Measurements from ENCODE around the gene TRAPPC2L. TPM values are rescaled to one million over a fixed set of nuclear protein-coding genes. Genes with fewer than 3 reads are reported as not detected.

The TRAPPC2L gene, protein sequence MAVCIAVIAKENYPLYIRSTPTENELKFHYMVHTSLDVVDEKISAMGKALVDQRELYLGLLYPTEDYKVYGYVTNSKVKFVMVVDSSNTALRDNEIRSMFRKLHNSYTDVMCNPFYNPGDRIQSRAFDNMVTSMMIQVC
- 95.2 to 120 TPM (median 106 TPM) in 5 replicates for total RNA-seq (2022; extraction: Qiagen RNA extraction; ENCODE audit: low read depth)

DNA sequence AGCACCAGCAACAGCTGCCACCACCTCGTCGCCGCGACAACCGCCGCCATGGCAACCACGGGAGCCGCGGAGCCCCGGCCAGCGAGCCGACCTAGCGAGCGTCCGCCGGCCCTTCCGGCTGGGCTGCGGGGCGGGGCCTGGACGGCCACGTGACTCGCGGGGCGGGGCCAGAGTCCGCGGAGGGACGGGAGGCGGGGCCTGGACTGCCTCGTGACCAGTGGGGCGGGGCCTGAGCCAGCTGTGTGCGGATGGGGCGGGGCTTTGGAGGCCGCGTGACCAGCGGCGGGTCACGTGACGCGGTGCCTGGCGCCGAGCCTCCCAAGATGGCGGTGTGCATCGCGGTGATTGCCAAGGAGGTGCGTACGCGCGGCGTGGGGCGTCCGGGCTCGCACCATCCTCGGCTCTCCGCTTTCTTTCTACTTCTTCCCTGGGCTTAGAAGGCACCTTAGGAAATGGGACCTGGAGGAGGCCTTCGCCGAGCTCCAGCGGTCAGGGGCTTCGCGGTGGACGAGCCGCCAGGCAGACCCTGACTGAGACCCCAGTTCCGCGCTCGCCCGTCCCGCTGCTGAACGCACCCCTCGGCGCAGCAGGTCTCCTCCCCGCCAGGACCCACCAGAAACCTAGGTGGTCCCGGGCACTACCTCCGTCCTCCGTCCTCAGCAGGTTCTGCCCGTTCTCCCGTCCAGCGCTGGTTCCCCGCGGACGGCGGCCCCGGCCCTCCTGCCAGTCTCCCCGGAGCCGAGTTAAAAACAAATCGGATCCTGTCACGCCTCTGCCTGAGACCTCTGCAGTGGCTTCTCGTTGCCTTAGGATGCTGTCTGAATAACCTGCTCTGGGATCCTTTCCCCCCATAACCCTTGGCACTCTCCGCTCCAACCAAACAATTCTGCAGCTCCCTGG is at the start of gene TRAPPC2L, which contains the start of gene GALNS:
TSS of gene TRAPPC2L (plus strand) at position 300 of the 900 bp plus-strand sequence. CDS start at position 324, 24 bp downstream.
TSS of gene GALNS (minus strand) at position 120 of the 900 bp plus-strand sequence. CDS start at position 50, 70 bp downstream.

DNA sequence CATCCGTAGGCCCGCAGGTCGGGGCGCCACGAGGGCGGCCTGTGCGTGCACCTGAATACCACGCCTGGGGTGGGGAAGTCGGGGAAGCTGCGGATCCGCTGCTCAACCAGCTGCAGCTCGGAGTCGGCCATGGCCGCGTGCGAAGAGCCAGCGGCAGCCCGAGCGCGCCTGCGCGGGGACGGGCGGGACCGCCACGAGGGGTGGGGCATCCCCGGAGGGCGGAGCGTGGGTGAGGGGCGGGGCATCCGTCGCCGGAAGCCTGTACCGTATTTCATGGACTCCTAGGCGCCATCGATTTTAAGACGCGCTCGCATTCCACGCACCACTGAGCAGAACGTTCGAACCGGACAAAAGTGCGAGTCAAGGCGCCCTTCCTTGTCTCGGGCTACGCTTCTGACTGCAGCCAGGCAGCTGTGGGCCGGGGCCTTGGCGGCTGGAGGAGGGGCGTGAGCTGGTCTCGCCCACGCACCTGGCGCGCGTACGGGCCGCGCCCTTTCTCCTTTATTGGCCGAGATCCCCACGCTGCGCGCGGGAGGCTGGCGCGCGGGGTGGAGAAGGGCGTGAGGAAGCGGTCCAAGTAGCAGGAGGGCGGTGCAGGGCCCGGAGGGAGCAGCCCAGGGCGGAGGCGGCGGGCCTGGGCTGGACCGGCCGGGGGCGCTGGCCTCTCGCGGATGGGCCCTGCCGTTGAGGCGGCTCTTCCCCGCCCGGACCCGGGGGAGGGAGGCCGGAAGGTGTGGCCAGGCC is 45.0 kb upstream of the TRAPPC2L start, which contains the start of gene APRT:
TSS of gene APRT (minus strand) at position 160 of the 744 bp plus-strand sequence. CDS start at position 131, 29 bp downstream.

DNA sequence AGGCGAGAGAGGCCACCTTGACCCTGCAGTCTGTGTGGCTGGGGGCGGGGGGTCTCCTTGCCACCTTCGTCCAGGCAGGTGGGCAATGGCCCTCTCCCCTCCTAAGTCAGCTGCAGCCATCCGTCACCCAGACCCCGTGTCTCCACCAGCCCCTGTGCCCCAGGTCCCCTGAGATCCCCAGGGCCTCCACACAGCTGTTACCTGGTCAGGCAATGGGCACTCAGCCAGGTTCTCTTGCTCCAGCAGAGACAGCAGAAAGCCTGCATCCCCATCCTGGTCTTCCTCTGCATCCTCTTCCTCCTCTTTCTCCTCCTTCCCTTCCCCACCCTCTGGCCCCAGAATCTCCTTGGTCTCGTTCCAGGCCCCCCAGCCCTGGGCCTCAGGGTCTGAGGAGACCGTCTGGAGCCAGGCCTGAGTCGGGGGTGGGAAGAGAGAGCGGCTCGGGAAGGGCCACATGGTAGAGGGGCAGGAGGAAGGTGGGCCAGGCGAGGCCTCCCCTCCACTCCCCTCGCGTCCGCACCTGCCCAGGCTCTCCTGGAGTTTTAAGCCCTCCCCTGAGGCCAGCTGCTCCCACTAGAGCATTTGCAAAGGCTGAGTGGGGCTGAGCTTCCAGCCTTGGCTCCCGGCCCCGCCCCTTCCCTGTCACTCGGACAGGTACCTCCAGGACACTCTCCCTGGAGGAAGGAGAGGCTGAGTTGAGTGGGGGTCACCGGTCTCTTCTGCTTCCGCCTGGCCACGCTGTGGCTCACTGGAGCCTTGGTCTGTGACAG is 9.4 kb downstream of the TRAPPC2L start, which contains the start of gene PABPN1L:
TSS of gene PABPN1L (minus strand) at position 510 of the 770 bp plus-strand sequence. CDS start at position 456, 54 bp downstream.

Other genes starting within 250 kb of the TRAPPC2L start
- not detected in 5 replicates for gene IL17C, start 218.6 kb upstream of the TRAPPC2L start, total RNA-seq (2022; extraction: Qiagen RNA extraction; ENCODE audit: low read depth)
- gene CYBA, start 206.1 kb upstream of the TRAPPC2L start, total RNA-seq (2022; extraction: Qiagen RNA extraction; ENCODE audit: low read depth), result 238 to 286 TPM (median 248 TPM) in 5 replicates
- 18.7 to 24.5 TPM (median 21.0 TPM) in 5 replicates for gene MVD, start 194.0 kb upstream of the TRAPPC2L start, total RNA-seq (2022; extraction: Qiagen RNA extraction; ENCODE audit: low read depth)
- 0.11 to 0.26 TPM (median 0.15 TPM) in 5 replicates for gene SNAI3, start 170.6 kb upstream of the TRAPPC2L start, total RNA-seq (2022; extraction: Qiagen RNA extraction; ENCODE audit: low read depth)
- gene RNF166, start 150.7 kb upstream of the TRAPPC2L start, total RNA-seq (2022; extraction: Qiagen RNA extraction; ENCODE audit: low read depth), result 11.0 to 19.8 TPM (median 15.9 TPM) in 5 replicates
- gene CTU2, start 150.6 kb upstream of the TRAPPC2L start, total RNA-seq (2022; extraction: Qiagen RNA extraction; ENCODE audit: low read depth), result 25.0 to 34.1 TPM (median 30.1 TPM) in 5 replicates
- gene PIEZO1, start 71.9 kb upstream of the TRAPPC2L start, total RNA-seq (2022; extraction: Qiagen RNA extraction; ENCODE audit: low read depth), result 104 to 153 TPM (median 134 TPM) in 5 replicates
- 27.6 to 35.3 TPM (median 30.7 TPM) in 5 replicates for gene CDT1, start 53.3 kb upstream of the TRAPPC2L start, total RNA-seq (2022; extraction: Qiagen RNA extraction; ENCODE audit: low read depth)
- gene APRT, start 45.2 kb upstream of the TRAPPC2L start, total RNA-seq (2022; extraction: Qiagen RNA extraction; ENCODE audit: low read depth), result 326 to 419 TPM (median 363 TPM) in 5 replicates
- 37.9 to 49.4 TPM (median 44.9 TPM) in 5 replicates for gene GALNS, start 180 bp upstream of the TRAPPC2L start, total RNA-seq (2022; extraction: Qiagen RNA extraction; ENCODE audit: low read depth)
- gene PABPN1L, start 9.5 kb downstream of the TRAPPC2L start, total RNA-seq (2022; extraction: Qiagen RNA extraction; ENCODE audit: low read depth), result not detected in 5 replicates
- 0.18 to 0.57 TPM (median 0.46 TPM) in 5 replicates for gene CBFA2T3, start 120.1 kb downstream of the TRAPPC2L start, total RNA-seq (2022; extraction: Qiagen RNA extraction; ENCODE audit: low read depth)
- 14.7 to 19.8 TPM (median 18.2 TPM) in 5 replicates for gene ACSF3, start 236.7 kb downstream of the TRAPPC2L start, total RNA-seq (2022; extraction: Qiagen RNA extraction; ENCODE audit: low read depth)

Data from A549 treated with DMSO at 1 μM for 4 hours (cell line).